Parathyroid adenoma (tissue), 2 donors: Measurements from ENCODE around the gene TOMM70.

ENCODE experiments used
- H2AFZ ChIP-seq: fragments of 300-600 bp; sonication (generic); one replicate; pipeline ENCODE4 v1.7.0; 2017; ENCODE audit warnings: antibody characterized with exemption, mild to moderate bottlenecking
- H3K27ac ChIP-seq: fragments of 300-600 bp; sonication (generic); one replicate; pipeline ENCODE4 v1.7.0; 2017
- H3K27me3 ChIP-seq: fragments of 300-600 bp; sonication (generic); one replicate; pipeline ENCODE4 v1.7.0; 2017; ENCODE audit warnings: low read length; ENCODE audit not compliant: control insufficient read depth, insufficient read depth
- H3K36me3 ChIP-seq: fragments of 300-600 bp; sonication (generic); one replicate; pipeline ENCODE4 v1.7.0; 2017; ENCODE audit warnings: low read length; ENCODE audit not compliant: control insufficient read depth, insufficient read depth
- H3K4me1 ChIP-seq: fragments of 300-600 bp; sonication (generic); one replicate; pipeline ENCODE4 v1.7.0; 2017; ENCODE audit warnings: control low read depth
- H3K4me2 ChIP-seq: fragments of 300-600 bp; sonication (generic); one replicate; pipeline ENCODE4 v1.7.0; 2017; ENCODE audit warnings: low read length
- H3K4me3 ChIP-seq: fragments of 300-600 bp; sonication (generic); one replicate; pipeline ENCODE4 v1.7.0; 2017; ENCODE audit warnings: low read depth, low read length
- H3K79me2 ChIP-seq: fragments of 300-600 bp; sonication (generic); one replicate; pipeline ENCODE4 v1.7.0; 2017; ENCODE audit warnings: control low read depth
- H3K9ac ChIP-seq: fragments of 300-600 bp; sonication (generic); one replicate; pipeline ENCODE4 v1.7.0; 2017; ENCODE audit warnings: mild to moderate bottlenecking
- H3K9me3 ChIP-seq: fragments of 300-600 bp; sonication (generic); one replicate; pipeline ENCODE4 v1.7.0; 2017; ENCODE audit warnings: low read length; ENCODE audit not compliant: control insufficient read depth
- CTCF ChIP-seq: fragments of 300-600 bp; sonication (generic); IDR thresholded peaks from one replicate; pipeline ENCODE4 v1.7.0; 2017; ENCODE audit warnings: antibody characterized with exemption, mild to moderate bottlenecking
- donor health status: primary hyperparathyroidism.

TOMM70 gene

GRCh38 chr3:100325827-100326226 is 75.1 kb downstream of the TOMM70 start:
- no peaks in the 10 kb centered on the region for H3K4me1 ChIP-seq
- H3K9ac ChIP-seq, result no peak overlapping the region
- H3K79me2 ChIP-seq, result no peaks in the 10 kb centered on the region
- no peak overlapping the region for H3K4me2 ChIP-seq
- no peak overlapping the region for H3K4me3 ChIP-seq
- no peaks in the 10 kb centered on the region for H3K36me3 ChIP-seq
- no peak overlapping the region for H2AFZ ChIP-seq
- no peaks in the 10 kb centered on the region for H3K9me3 ChIP-seq
- H3K27ac ChIP-seq, result no peak overlapping the region
- TF ChIP-seq CTCF, result no peak
- H3K27me3 ChIP-seq, result no peaks in the 10 kb centered on the region

GRCh38 chr3:100324044-100324443 is 76.8 kb downstream of the TOMM70 start:
- no peak for TF ChIP-seq CTCF
- Histone ChIP-seq H3K36me3 (no peaks in the 10 kb centered on the region), H3K9ac (no peak overlapping the region), H3K9me3 (no peaks in the 10 kb centered on the region), H3K4me1 (no peaks in the 10 kb centered on the region), H3K27me3 (no peaks in the 10 kb centered on the region), H3K4me2 (no peak overlapping the region), H3K4me3 (no peak overlapping the region), H2AFZ (no peak overlapping the region), H3K79me2 (no peaks in the 10 kb centered on the region), H3K27ac (no peak overlapping the region)

- Histone ChIP-seq H3K27ac (no peak overlapping the region), H3K9me3 (no peaks in the 10 kb centered on the region), H3K27me3 (no peaks in the 10 kb centered on the region), H3K79me2 (no peaks in the 10 kb centered on the region), H3K4me3 (no peak overlapping the region), H3K9ac (no peak overlapping the region), H3K36me3 (no peaks in the 10 kb centered on the region), H3K4me1 (no peaks in the 10 kb centered on the region), H3K4me2 (no peak overlapping the region), H2AFZ (no peak overlapping the region)
- no peak for TF ChIP-seq CTCF
Observed at GRCh38 chr3:100319951-100320350, 80.9 kb downstream of the TOMM70 start.

GRCh38 chr3:100317912-100318311 is 83.0 kb downstream of the TOMM70 start:
- Histone ChIP-seq H2AFZ (no peak overlapping the region), H3K9ac (no peak overlapping the region), H3K79me2 (no peaks in the 10 kb centered on the region), H3K27me3 (no peaks in the 10 kb centered on the region), H3K27ac (no peak overlapping the region), H3K4me3 (no peak overlapping the region), H3K9me3 (no peaks in the 10 kb centered on the region), H3K4me1 (no peaks in the 10 kb centered on the region), H3K36me3 (no peaks in the 10 kb centered on the region), H3K4me2 (no peak overlapping the region)
- TF ChIP-seq CTCF, result no peak

- H2AFZ ChIP-seq, result no peak overlapping the region
- no peaks in the 10 kb centered on the region for H3K27me3 ChIP-seq
- no peaks in the 10 kb centered on the region for H3K79me2 ChIP-seq
- no peak overlapping the region for H3K4me2 ChIP-seq
- H3K4me3 ChIP-seq, result no peak overlapping the region
- H3K9ac ChIP-seq, result no peak overlapping the region
- no peaks in the 10 kb centered on the region for H3K36me3 ChIP-seq
- no peaks in the 10 kb centered on the region for H3K4me1 ChIP-seq
- no peaks in the 10 kb centered on the region for H3K9me3 ChIP-seq
- H3K27ac ChIP-seq, result no peak overlapping the region
- peak; percentile 63 for TF ChIP-seq CTCF
Observed at GRCh38 chr3:100316641-100317069, 84.2 kb downstream of the TOMM70 start.
